CD14-positive monocyte (primary cell): ENCODE measurements around the gene TAF4. TPM values are rescaled to one million over a fixed set of nuclear protein-coding genes. Genes with fewer than 3 reads are reported as not detected.

Source experiments
- DNase-seq, 3 donors: peaks; one replicate each; pipeline ENCODE4 v3.0.0-alpha.2; 2011 to 2022
- H2AFZ ChIP-seq: 2 replicates; pipeline ENCODE4 v1.6.0; 2012; ENCODE audit warnings: mild to moderate bottlenecking, low read depth, low read length, inconsistent platforms; ENCODE audit not compliant: insufficient read depth, poor library complexity, severe bottlenecking
- H3K27ac ChIP-seq, 2 donors: 1 replicate in 1 of 2; 2 replicates in 1 of 2; pipeline ENCODE4 v1.5.1; 2012 to 2013; ENCODE audit warnings: low read length in 2 of 2, control low read depth in 1 of 2, inconsistent platforms in 1 of 2, low read depth in 1 of 2, mild to moderate bottlenecking in 1 of 2
- H3K27me3 ChIP-seq, 2 donors: one replicate each; pipeline versions ENCODE4 v1.6.0 to v1.6.1; 2011 to 2013; ENCODE audit warnings: low read length in 2 of 2; ENCODE audit not compliant: control insufficient read depth in 2 of 2, insufficient read depth in 2 of 2
- H3K36me3 ChIP-seq, 2 donors: replicated peaks in 1 of 2; 1 replicate in 1 of 2; 2 replicates in 1 of 2; pipeline versions ENCODE4 v1.5.1 to v1.6.1; 2012 to 2013; ENCODE audit warnings: low read length in 2 of 2, control low read depth in 1 of 2, inconsistent platforms in 1 of 2, mild to moderate bottlenecking in 1 of 2; ENCODE audit not compliant: insufficient read depth in 2 of 2, control insufficient read depth in 1 of 2
- H3K4me1 ChIP-seq, 2 donors: 1 replicate in 1 of 2; 2 replicates in 1 of 2; pipeline versions ENCODE4 v1.5.1 to v1.6.1; 2012 to 2013; ENCODE audit warnings: low read length in 2 of 2, control low read depth in 1 of 2, inconsistent platforms in 1 of 2, mild to moderate bottlenecking in 1 of 2, moderate library complexity in 1 of 2; ENCODE audit not compliant: insufficient read depth in 2 of 2, control insufficient read depth in 1 of 2
- H3K4me2 ChIP-seq: replicated peaks from 2 replicates; pipeline ENCODE3; 2012; ENCODE audit warnings: low read length, moderate library complexity, mild to moderate bottlenecking; ENCODE audit not compliant: poor library complexity, severe bottlenecking; ENCODE audit errors: extremely low read depth
- H3K4me3 ChIP-seq, 3 experiments: fragments of 200-600 bp in 1 of 3; sonication (generic) in 1 of 3; replicated peaks in 1 of 3; 1 replicate in 2 of 3; 2 replicates in 1 of 3; pipeline ENCODE4 v1.5.1; 2011 to 2013; ENCODE audit warnings: low read length in 3 of 3, mild to moderate bottlenecking in 3 of 3, control low read depth in 2 of 3, low read depth in 2 of 3, inconsistent platforms in 1 of 3, moderate library complexity in 1 of 3
- H3K79me2 ChIP-seq: 2 replicates; pipeline ENCODE4 v1.6.0; 2012; ENCODE audit warnings: mild to moderate bottlenecking, control low read depth, inconsistent platforms, low read length, moderate library complexity; ENCODE audit not compliant: insufficient read depth
- H3K9ac ChIP-seq: 2 replicates; pipeline ENCODE4 v1.6.0; 2017; ENCODE audit warnings: low read length, mild to moderate bottlenecking; ENCODE audit not compliant: insufficient read depth, poor library complexity, severe bottlenecking
- H3K9me3 ChIP-seq, 2 donors: replicated peaks in 1 of 2; 1 replicate in 1 of 2; 2 replicates in 1 of 2; pipeline versions ENCODE4 v1.5.1 to v1.6.1; 2012 to 2013; ENCODE audit warnings: low read length in 2 of 2, control low read depth in 1 of 2; ENCODE audit not compliant: control insufficient read depth in 1 of 2, insufficient read depth in 1 of 2
- H4K20me1 ChIP-seq: 2 replicates; pipeline ENCODE4 v1.6.0; 2012; ENCODE audit warnings: mild to moderate bottlenecking, low read length, control low read depth, moderate library complexity; ENCODE audit not compliant: insufficient read depth
- H3K27ac Mint-ChIP-seq, 7 donors: one replicate each; pipeline ENCODE4 v1.8.0; 2020; ENCODE audit warnings: mild to moderate bottlenecking in 7 of 7, mixed read lengths in 7 of 7, moderate library complexity in 6 of 7, inconsistent platforms in 2 of 7
- H3K27me3 Mint-ChIP-seq, 3 donors: one replicate each; pipeline ENCODE4 v1.8.0; 2021 to 2022; ENCODE audit warnings: low read depth in 3 of 3, mild to moderate bottlenecking in 3 of 3, mixed read lengths in 3 of 3, moderate library complexity in 3 of 3, inconsistent platforms in 1 of 3
- H3K36me3 Mint-ChIP-seq, 2 donors: one replicate each; pipeline ENCODE4 v1.8.0; 2020; ENCODE audit warnings: mixed read lengths in 2 of 2, inconsistent platforms in 1 of 2, mild to moderate bottlenecking in 1 of 2
- H3K4me1 Mint-ChIP-seq: one replicate; pipeline ENCODE4 v1.8.0; 2020; ENCODE audit warnings: mild to moderate bottlenecking, mixed read lengths
- H3K4me3 Mint-ChIP-seq, 2 donors: one replicate each; pipeline ENCODE4 v1.8.0; 2020; ENCODE audit warnings: mild to moderate bottlenecking in 2 of 2, mixed read lengths in 2 of 2, moderate library complexity in 1 of 2
- H3K9me3 Mint-ChIP-seq, 7 donors: one replicate each; pipeline ENCODE4 v1.8.0; 2020 to 2022; ENCODE audit warnings: mixed read lengths in 7 of 7, mild to moderate bottlenecking in 6 of 7, moderate library complexity in 6 of 7, inconsistent platforms in 2 of 7
- CTCF ChIP-seq: fragments of 200-600 bp; IDR thresholded peaks from one replicate; pipeline ENCODE4 v1.8.0; 2022; ENCODE audit warnings: antibody characterized with exemption, mild to moderate bottlenecking
- WGBS: methylation state at CpG from one replicate; pipeline ENCODE4 v1.1.5; 2013; ENCODE audit warnings: missing lambda C conversion rate; ENCODE audit not compliant: insufficient coverage; 5-methylcytosine and 5-hydroxymethylcytosine counted together
- intact Hi-C, 2 donors: fragments of 100-400 bp; cut with micrococcal nuclease; formaldehyde crosslinking; loops; one replicate each; pipeline versions ENCODE4 v1.15.0 to v1.15.1; 2023
- polyA plus RNA-seq, 3 donors: library from polyadenylated mRNA; depleted of rRNA in 1 of 3; unstranded in 2 of 3; stranded (reverse) in 1 of 3; fragments of 300-500 nt in 2 of 3; fragments of >200 nt in 1 of 3; fragmentation: Illumina TruSeq in 2 of 3; gene quantifications; 1 replicate in 2 of 3; 2 replicates in 1 of 3; pipeline ENCODE4 v1.2.3, GENCODE V29; 2012 to 2021

The TAF4 gene
- polyA plus RNA-seq, 3 donors, result 0.48 to 14.9 (median 0.99) TPM

DNA sequence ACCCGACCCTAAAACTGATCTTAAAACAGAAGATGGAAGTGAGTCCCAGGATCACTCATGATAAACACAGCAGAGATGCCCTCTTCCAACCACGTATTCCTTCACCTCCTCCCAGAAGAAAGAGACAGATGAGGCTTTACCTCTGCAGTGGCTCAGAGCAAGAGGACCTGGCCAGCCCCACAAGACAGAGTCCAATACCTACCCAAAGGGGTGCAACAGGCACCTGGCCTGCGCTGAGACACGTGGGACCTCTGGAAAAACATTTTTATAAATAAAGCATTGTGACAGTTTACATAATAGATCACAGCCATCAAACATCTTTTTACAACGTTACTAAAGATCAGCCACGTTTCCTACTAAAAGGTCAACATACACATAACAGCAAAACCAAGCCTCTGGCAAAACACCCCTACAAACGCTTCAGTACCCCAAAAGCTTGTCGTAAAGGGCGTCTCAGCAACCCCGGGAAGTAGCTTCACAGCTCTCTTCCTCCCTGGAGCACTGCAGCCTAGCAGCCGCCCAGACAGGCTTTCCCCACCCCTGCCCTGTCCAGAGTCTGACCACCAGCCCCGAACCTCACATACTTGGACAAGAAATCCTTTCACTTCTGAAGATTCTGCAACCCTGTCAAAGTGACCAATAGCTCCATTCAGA is 2.9 kb downstream of the TAF4 start:
- no peaks in the 10 kb centered on the region for H3K27me3 ChIP-seq
- Mint-ChIP-seq H3K4me1 (peaks cover 49% of the 10 kb centered on the region), H3K9me3 (no peaks in the 10 kb centered on the region), H3K27ac (peak overlapping the region in 1 of 7 donors; percentile 36), H3K4me3 (peak overlapping the region; percentile 39 to 75), H3K27me3 (peaks cover 1 to 6% (median 1%) of the 10 kb centered on the region in 3 donors), H3K36me3 (peaks cover 3 to 21% of the 10 kb centered on the region in 2 donors)
- DNase-seq, result no peak
- no peak overlapping the region for H3K27ac ChIP-seq
- H3K4me1 ChIP-seq, result peaks cover 41 to 53% of the 10 kb centered on the region in 2 donors
- H3K9me3 ChIP-seq, result no peaks in the 10 kb centered on the region
- intact Hi-C loops, result loop anchor here in 1 of 2 donors (10.0 kb wide), 1 partner anchor 172 kb away; the partner anchor contains the start of gene OSBPL2
- H2AFZ ChIP-seq, result no peak overlapping the region
- peak overlapping the region in 1 of 3 experiments; percentile 15 for H3K4me3 ChIP-seq
- H3K4me2 ChIP-seq, result peak overlapping the region; percentile 46
- H3K79me2 ChIP-seq, result peaks cover 58% of the 10 kb centered on the region
- TF ChIP-seq CTCF, result no peak
- H3K36me3 ChIP-seq, result no peaks in the 10 kb centered on the region
- 83% methylated on average over 9 of the region's 12 CpGs for WGBS
- no peak overlapping the region for H3K9ac ChIP-seq
- H4K20me1 ChIP-seq, result peaks cover 54% of the 10 kb centered on the region

GRCh38 chr20:62061851-62062423 is 3.7 kb downstream of the TAF4 start:
- no peak overlapping the region for H3K4me3 ChIP-seq
- H3K9ac ChIP-seq, result no peak overlapping the region
- H3K36me3 ChIP-seq, result no peaks in the 10 kb centered on the region
- H3K27me3 ChIP-seq, result no peaks in the 10 kb centered on the region
- Mint-ChIP-seq H3K4me3 (no peak overlapping the region), H3K27me3 (peaks cover 0 to 1% (median under 1%) of the 10 kb centered on the region in 3 donors), H3K36me3 (peaks cover 3 to 18% of the 10 kb centered on the region in 2 donors), H3K27ac (peak overlapping the region in 2 of 7 donors; percentile 26 to 63), H3K4me1 (peaks cover 45% of the 10 kb centered on the region), H3K9me3 (no peaks in the 10 kb centered on the region)
- DNase-seq, result no peak
- H3K4me1 ChIP-seq, result peaks cover 32 to 45% of the 10 kb centered on the region in 2 donors
- WGBS, result 80% methylated on average over 1 of the region's 8 CpGs
- peaks cover 60% of the 10 kb centered on the region for H4K20me1 ChIP-seq
- no peak overlapping the region for H2AFZ ChIP-seq
- H3K27ac ChIP-seq, result no peak overlapping the region
- peak overlapping the region; percentile 17 for H3K4me2 ChIP-seq
- intact Hi-C loops, result loop anchor here in 1 of 2 donors (10.0 kb wide), 1 partner anchor 173 kb away; the partner anchor contains the start of gene OSBPL2
- no peak for TF ChIP-seq CTCF
- peaks cover 64% of the 10 kb centered on the region for H3K79me2 ChIP-seq
- no peaks in the 10 kb centered on the region for H3K9me3 ChIP-seq
